Measurements from ENCODE around the gene RDH16. TPM values are rescaled to one million over a fixed set of nuclear protein-coding genes. Genes with fewer than 3 reads are reported as not detected.
"Not testable (repeated sequence)": the region's sequence is repeated elsewhere in the genome, so short reads cannot be mapped to it uniquely, and the experiment has no call there.

The RDH16 gene
- polyA plus RNA-seq, 4 donors: 0.12 to 0.30 TPM; not detected in 2

DNA sequence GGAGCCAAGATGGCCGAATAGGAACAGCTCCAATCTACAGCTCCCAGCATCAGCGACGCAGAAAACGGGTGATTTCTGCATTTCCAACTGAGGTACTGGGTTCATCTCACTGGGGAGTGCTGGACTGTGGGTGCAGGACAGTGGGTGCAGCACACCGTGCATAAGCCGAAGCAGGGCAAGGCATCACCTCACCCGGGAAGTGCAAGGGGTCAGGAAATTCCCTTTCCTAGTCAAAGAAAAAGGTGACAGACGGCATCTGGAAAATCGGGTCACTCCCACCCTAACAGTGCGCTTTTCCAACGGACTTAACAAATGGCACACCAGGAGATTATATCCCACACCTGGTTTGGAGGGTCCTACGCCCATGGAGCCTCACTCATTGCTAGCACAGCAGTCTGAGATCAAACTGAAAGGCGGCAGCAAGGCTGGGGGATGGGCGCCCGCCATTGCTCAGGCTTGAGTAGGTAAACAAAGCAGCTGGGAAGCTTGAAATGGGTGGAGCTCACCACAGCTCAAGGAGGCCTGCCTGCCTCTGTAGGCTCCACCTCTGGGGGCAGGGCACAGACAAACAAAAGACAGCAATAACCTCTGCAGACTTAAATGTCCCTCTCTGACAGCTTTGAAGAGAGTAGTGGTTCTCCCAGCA lies 8.7 kb upstream of the RDH16 start:
- not testable (repeated sequence) for FAIRE-seq; H3K4me3 ChIP-seq (ENCODE audit: low read depth in 1 of 3, low read length in 3 of 3); H3K27me3 ChIP-seq (ENCODE audit: control insufficient read depth in 3 of 3, insufficient read depth in 3 of 3, low read length in 3 of 3); H3K4me1 ChIP-seq (ENCODE audit: control insufficient read depth in 3 of 3, insufficient read depth in 2 of 3, low read depth in 1 of 3, low read length in 2 of 3); DNase-seq; H3K9me3 ChIP-seq (ENCODE audit: control insufficient read depth in 2 of 2, insufficient read depth in 1 of 2, low read depth in 1 of 2, low read length in 1 of 2); H3K36me3 ChIP-seq (ENCODE audit: control insufficient read depth in 3 of 3, insufficient read depth in 2 of 3, low read depth in 1 of 3, low read length in 3 of 3); H3K27ac ChIP-seq (ENCODE audit: low read depth in 1 of 3, low read length in 2 of 3)
- WGBS, 3 donors: 87 to 91% (median 91%) methylated on average over 15 of the region's 15 CpGs

DNA sequence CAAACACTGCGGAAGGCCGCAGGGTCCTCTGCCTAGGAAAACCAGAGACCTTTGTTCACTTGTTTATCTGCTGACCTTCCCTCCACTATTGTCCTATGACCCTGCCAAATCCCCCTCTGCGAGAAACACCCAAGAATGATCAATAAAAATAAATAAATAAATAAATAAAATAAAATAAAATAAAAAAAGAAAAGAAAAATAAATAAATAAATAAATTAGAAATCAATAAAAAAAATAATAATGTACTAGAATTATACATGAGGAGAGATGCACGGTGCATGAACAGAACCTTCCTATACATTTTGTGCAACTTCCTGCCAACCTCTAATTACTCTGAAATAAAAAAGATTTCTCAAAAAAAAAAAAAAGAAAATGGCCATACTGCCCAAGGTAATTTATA lies 7.7 kb upstream of the RDH16 start:
- H3K4me1 ChIP-seq (ENCODE audit: control insufficient read depth in 3 of 3, insufficient read depth in 2 of 3, low read depth in 1 of 3, low read length in 2 of 3); DNase-seq; FAIRE-seq; H3K27ac ChIP-seq (ENCODE audit: low read depth in 1 of 3, low read length in 2 of 3); H3K9me3 ChIP-seq (ENCODE audit: control insufficient read depth in 2 of 2, insufficient read depth in 1 of 2, low read depth in 1 of 2, low read length in 1 of 2); H3K4me3 ChIP-seq (ENCODE audit: low read depth in 1 of 3, low read length in 3 of 3); H3K27me3 ChIP-seq (ENCODE audit: control insufficient read depth in 3 of 3, insufficient read depth in 3 of 3, low read length in 3 of 3); H3K36me3 ChIP-seq (ENCODE audit: control insufficient read depth in 3 of 3, insufficient read depth in 2 of 3, low read depth in 1 of 3, low read length in 3 of 3): not testable (repeated sequence)
- 93 to 97% (median 96%) methylated on average over 1 to 4 of the region's 4 CpGs for WGBS, 3 donors

DNA sequence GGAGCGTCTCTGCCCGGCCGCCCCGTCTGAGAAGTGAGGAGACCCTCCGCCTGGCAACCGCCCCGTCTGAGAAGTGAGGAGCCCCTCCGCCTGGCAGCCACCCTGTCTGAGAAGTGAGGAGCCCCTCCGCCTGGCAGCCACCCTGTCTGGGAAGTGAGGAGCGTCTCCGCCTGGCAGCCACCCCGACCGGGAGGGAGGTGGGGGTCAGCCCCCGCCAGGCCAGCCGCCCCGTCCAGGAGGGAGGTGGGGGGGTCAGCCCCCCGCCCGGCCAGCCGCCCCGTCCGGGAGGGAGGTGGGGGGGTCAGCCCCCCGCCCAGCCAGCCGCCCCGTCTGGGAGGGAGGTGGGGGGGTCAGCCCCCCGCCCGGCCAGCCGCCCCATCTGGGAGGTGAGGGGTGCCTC lies 6.1 kb upstream of the RDH16 start:
- FAIRE-seq; H3K27ac ChIP-seq (ENCODE audit: low read depth in 1 of 3, low read length in 2 of 3); H3K9me3 ChIP-seq (ENCODE audit: control insufficient read depth in 2 of 2, insufficient read depth in 1 of 2, low read depth in 1 of 2, low read length in 1 of 2); H3K36me3 ChIP-seq (ENCODE audit: control insufficient read depth in 3 of 3, insufficient read depth in 2 of 3, low read depth in 1 of 3, low read length in 3 of 3); DNase-seq; H3K4me3 ChIP-seq (ENCODE audit: low read depth in 1 of 3, low read length in 3 of 3); H3K4me1 ChIP-seq (ENCODE audit: control insufficient read depth in 3 of 3, insufficient read depth in 2 of 3, low read depth in 1 of 3, low read length in 2 of 3); H3K27me3 ChIP-seq (ENCODE audit: control insufficient read depth in 3 of 3, insufficient read depth in 3 of 3, low read length in 3 of 3): not testable (repeated sequence)
- WGBS, 3 donors: 94 to 100% (median 96%) methylated on average over 3 to 17 of the region's 27 CpGs

DNA sequence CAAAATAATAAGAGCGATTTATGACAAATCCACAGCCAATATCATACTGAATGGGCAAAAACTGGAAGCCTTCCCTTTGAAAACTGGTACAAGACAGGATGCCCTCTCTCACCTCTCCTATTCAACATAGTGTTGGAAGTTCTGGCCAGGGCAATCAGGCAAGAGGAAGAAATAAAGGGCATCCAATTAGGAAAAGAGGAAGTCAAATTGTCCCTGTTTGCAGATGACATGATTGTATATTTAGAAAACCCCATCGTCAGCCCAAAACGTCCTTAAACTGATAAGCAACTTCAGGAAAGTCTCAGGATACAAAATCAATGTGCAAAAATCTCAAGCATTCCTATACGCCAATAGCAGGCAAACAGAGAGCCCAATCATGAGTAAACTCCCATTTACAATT lies 4.8 kb upstream of the RDH16 start:
- not testable (repeated sequence) for H3K36me3 ChIP-seq (ENCODE audit: control insufficient read depth in 3 of 3, insufficient read depth in 2 of 3, low read depth in 1 of 3, low read length in 3 of 3); FAIRE-seq; H3K27ac ChIP-seq (ENCODE audit: low read depth in 1 of 3, low read length in 2 of 3); DNase-seq; H3K27me3 ChIP-seq (ENCODE audit: control insufficient read depth in 3 of 3, insufficient read depth in 3 of 3, low read length in 3 of 3); H3K4me1 ChIP-seq (ENCODE audit: control insufficient read depth in 3 of 3, insufficient read depth in 2 of 3, low read depth in 1 of 3, low read length in 2 of 3); H3K4me3 ChIP-seq (ENCODE audit: low read depth in 1 of 3, low read length in 3 of 3)
- WGBS, 3 donors: 59 to 67% (median 61%) methylated on average over 4 of the region's 4 CpGs
- H3K9me3 ChIP-seq (ENCODE audit: control insufficient read depth in 2 of 2, insufficient read depth in 1 of 2, low read depth in 1 of 2, low read length in 1 of 2): peaks cover 1 to 16% of the 10 kb centered on the region in 2 donors

DNA sequence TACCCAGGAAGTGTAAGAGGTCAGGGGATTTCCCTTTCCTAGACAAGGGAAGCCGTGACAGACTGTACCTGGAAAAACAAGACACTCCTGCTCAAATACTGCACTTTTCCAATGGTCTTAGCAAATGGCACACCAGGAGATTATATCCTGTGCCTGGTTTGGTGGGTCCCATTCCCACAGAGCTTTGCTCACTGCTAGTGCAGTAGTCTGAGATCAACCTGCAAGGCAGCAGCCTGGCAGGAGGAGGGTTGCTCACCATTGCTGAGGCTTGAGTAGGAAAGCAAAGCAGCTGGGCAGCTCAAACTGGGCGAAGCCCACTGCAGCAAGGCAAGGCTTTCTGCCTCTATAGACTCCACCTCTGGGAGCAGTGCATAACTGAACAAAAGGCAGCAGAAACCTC lies 1.0 kb upstream of the RDH16 start:
- Histone ChIP-seq H3K27me3 (ENCODE audit: control insufficient read depth in 3 of 3, insufficient read depth in 3 of 3, low read length in 3 of 3) (no peaks in the 10 kb centered on the region), H3K27ac (ENCODE audit: low read depth in 1 of 3, low read length in 2 of 3) (no peak overlapping the region), H3K36me3 (ENCODE audit: control insufficient read depth in 3 of 3, insufficient read depth in 2 of 3, low read depth in 1 of 3, low read length in 3 of 3) (no peaks in the 10 kb centered on the region), H3K4me3 (ENCODE audit: low read depth in 1 of 3, low read length in 3 of 3) (no peak overlapping the region), H3K9me3 (ENCODE audit: control insufficient read depth in 2 of 2, insufficient read depth in 1 of 2, low read depth in 1 of 2, low read length in 1 of 2) (peaks cover 1 to 16% of the 10 kb centered on the region in 2 donors), H3K4me1 (ENCODE audit: control insufficient read depth in 3 of 3, insufficient read depth in 2 of 3, low read depth in 1 of 3, low read length in 2 of 3) (peaks cover 0 to 6% (median 4%) of the 10 kb centered on the region in 3 donors)
- no peak for FAIRE-seq
- DNase-seq: no peak
- WGBS, 3 donors: 49 to 82% (median 80%) methylated on average over 2 of the region's 2 CpGs

DNA sequence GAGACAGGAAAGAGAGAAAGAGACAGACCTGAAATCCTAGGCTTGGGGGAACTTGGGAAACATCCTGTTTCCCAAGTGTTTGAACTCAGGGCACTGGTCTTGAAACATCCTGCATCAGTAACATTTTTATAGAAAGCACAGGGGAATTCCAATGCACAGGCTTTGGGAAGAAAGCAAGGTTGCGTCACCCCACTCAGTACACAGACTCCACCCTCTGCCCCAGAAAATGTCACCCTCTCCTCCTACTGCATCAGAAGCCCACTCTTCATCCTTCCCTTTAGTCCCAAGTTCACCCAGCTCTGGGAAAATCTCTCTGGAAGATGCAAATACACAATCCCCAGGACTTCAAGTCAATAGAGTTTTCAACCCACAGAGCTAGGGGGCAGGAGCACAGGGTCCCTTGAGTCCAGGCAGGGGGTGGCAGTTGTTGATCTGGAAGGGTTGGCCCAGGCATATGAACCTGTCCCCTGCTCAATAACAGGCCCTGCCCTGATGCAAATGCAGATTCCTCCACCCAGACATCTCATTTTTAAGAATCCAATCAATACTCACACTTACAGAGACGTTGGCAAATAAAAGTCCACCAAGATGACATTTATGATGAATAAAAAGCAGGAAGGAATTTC lies 1.7 kb downstream of the RDH16 start:
- no peak overlapping the region for H3K27ac ChIP-seq (ENCODE audit: low read depth in 1 of 3, low read length in 2 of 3)
- no peaks in the 10 kb centered on the region for H3K36me3 ChIP-seq (ENCODE audit: control insufficient read depth in 3 of 3, insufficient read depth in 2 of 3, low read depth in 1 of 3, low read length in 3 of 3)
- no peak for FAIRE-seq
- no peak for DNase-seq
- H3K27me3 ChIP-seq (ENCODE audit: control insufficient read depth in 3 of 3, insufficient read depth in 3 of 3, low read length in 3 of 3): no peaks in the 10 kb centered on the region
- 63 to 73% (median 73%) methylated on average over 2 of the region's 2 CpGs for WGBS, 3 donors
- peaks cover 1 to 16% of the 10 kb centered on the region in 2 donors for H3K9me3 ChIP-seq (ENCODE audit: control insufficient read depth in 2 of 2, insufficient read depth in 1 of 2, low read depth in 1 of 2, low read length in 1 of 2)
- H3K4me1 ChIP-seq (ENCODE audit: control insufficient read depth in 3 of 3, insufficient read depth in 2 of 3, low read depth in 1 of 3, low read length in 2 of 3): peaks cover 0 to 6% (median 4%) of the 10 kb centered on the region in 3 donors
- no peak overlapping the region for H3K4me3 ChIP-seq (ENCODE audit: low read depth in 1 of 3, low read length in 3 of 3)

DNA sequence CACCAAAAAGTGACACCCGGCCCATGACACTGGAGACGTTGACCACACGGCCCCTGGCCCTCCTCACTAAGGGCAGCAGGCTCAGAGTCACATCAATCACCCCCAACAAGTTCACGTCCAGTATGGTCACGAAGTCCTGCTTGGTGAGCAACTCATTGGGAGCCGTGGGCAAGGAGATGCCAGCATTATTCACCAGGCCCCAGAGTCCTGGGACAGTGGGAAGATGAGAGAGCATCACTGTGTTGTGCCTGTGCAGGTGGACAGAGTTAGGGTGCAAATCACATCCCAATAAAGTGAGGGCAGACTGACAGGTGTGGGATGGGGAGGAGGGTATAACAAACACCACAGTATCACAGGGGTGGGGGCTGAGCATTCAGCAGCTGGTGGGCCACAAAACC lies 2.5 kb downstream of the RDH16 start:
- Histone ChIP-seq H3K36me3 (ENCODE audit: control insufficient read depth in 3 of 3, insufficient read depth in 2 of 3, low read depth in 1 of 3, low read length in 3 of 3) (no peaks in the 10 kb centered on the region), H3K9me3 (ENCODE audit: control insufficient read depth in 2 of 2, insufficient read depth in 1 of 2, low read depth in 1 of 2, low read length in 1 of 2) (peaks cover 1 to 16% of the 10 kb centered on the region in 2 donors), H3K4me1 (ENCODE audit: control insufficient read depth in 3 of 3, insufficient read depth in 2 of 3, low read depth in 1 of 3, low read length in 2 of 3) (peaks cover 0 to 6% (median 4%) of the 10 kb centered on the region in 3 donors), H3K27me3 (ENCODE audit: control insufficient read depth in 3 of 3, insufficient read depth in 3 of 3, low read length in 3 of 3) (no peaks in the 10 kb centered on the region), H3K27ac (ENCODE audit: low read depth in 1 of 3, low read length in 2 of 3) (no peak overlapping the region), H3K4me3 (ENCODE audit: low read depth in 1 of 3, low read length in 3 of 3) (no peak overlapping the region)
- WGBS, 3 donors: 79 to 84% (median 81%) methylated on average over 6 of the region's 6 CpGs
- FAIRE-seq (no peak), DNase-seq (no peak)

DNA sequence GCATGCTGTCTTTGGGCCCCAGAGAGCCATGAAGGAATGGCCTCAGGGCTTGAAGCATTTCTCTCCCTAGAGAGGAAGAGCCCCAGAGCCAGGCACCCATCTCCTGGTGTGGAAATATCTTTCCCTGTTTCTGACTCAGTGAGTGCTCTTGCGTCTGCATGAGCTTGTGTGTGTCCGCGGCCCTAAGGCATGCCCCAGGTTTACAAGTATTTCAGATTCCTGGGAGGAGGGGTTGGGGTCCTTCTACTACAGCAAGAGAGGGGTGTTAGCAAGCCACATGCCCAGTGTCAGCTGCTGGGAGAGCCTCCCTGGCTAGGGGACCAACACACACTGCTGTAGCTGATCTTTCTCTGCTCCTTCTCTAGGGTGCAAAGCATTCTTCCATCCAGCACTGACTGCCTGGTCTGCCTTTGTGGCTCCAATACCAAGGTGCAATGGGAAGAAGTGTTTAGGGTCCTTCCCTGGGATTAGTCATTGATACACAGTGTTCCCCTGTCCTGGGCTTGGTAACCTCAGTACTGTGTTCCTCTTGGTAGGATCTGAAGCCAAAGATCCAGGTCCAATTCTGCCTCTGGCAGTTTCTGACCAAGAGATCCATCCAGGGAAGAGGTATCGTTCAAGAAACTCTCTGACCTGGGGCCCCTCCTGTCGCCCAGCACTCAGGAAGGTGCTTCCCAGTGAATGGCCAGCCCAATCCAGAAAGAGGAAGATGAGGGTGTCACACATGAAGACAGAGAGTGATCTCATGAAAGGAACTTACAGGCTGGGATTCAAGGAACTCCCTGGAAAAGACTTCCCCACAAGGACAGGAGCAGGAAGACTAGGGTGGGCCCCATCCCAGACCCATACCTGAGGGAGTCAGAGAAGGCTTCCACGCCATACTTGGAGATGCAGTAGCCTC lies 3.1 kb downstream of the RDH16 start:
- Histone ChIP-seq H3K36me3 (ENCODE audit: control insufficient read depth in 3 of 3, insufficient read depth in 2 of 3, low read depth in 1 of 3, low read length in 3 of 3) (no peaks in the 10 kb centered on the region), H3K4me1 (ENCODE audit: control insufficient read depth in 3 of 3, insufficient read depth in 2 of 3, low read depth in 1 of 3, low read length in 2 of 3) (peaks cover 0 to 6% (median 4%) of the 10 kb centered on the region in 3 donors), H3K9me3 (ENCODE audit: control insufficient read depth in 2 of 2, insufficient read depth in 1 of 2, low read depth in 1 of 2, low read length in 1 of 2) (peaks cover 1 to 16% of the 10 kb centered on the region in 2 donors), H3K4me3 (ENCODE audit: low read depth in 1 of 3, low read length in 3 of 3) (no peak overlapping the region), H3K27me3 (ENCODE audit: control insufficient read depth in 3 of 3, insufficient read depth in 3 of 3, low read length in 3 of 3) (no peaks in the 10 kb centered on the region), H3K27ac (ENCODE audit: low read depth in 1 of 3, low read length in 2 of 3) (no peak overlapping the region)
- FAIRE-seq (no peak), DNase-seq (no peak)
- WGBS, 3 donors: 87 to 92% (median 88%) methylated on average over 6 of the region's 6 CpGs

Measured in small intestine (tissue), 7 donors.